ENCODE results near the gene DNMT3B. TPM values are rescaled to one million over a fixed set of nuclear protein-coding genes. Genes with fewer than 3 reads are reported as not detected.

Gene DNMT3B
- total RNA-seq, 1 experiment from 2014 or later, result 105 TPM

DNA sequence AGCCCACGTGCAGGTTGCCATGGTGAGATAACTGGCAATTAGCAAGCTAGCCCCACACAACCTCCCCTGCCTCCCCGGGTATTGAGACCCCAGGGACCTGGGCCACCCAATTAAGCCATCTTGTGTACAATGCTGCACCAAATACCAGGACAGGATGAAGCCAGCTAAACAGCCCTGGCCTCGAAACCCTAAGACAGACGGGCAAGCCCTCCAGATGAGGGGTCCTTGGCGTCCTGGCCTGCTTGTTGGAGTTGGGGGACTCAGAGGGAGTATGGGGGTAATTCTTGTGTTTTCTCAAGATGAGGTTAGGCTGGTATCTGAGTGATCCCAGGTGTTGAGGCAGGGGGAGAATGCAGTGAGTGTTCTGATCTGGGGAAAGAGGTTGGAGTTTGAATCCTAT, 48.8 kb downstream of the DNMT3B start:
- intact Hi-C loops (cut with micrococcal nuclease; ENCODE audit: unreplicated experiment), result no loop called here
- TF ChIP-seq, protein P1, sequence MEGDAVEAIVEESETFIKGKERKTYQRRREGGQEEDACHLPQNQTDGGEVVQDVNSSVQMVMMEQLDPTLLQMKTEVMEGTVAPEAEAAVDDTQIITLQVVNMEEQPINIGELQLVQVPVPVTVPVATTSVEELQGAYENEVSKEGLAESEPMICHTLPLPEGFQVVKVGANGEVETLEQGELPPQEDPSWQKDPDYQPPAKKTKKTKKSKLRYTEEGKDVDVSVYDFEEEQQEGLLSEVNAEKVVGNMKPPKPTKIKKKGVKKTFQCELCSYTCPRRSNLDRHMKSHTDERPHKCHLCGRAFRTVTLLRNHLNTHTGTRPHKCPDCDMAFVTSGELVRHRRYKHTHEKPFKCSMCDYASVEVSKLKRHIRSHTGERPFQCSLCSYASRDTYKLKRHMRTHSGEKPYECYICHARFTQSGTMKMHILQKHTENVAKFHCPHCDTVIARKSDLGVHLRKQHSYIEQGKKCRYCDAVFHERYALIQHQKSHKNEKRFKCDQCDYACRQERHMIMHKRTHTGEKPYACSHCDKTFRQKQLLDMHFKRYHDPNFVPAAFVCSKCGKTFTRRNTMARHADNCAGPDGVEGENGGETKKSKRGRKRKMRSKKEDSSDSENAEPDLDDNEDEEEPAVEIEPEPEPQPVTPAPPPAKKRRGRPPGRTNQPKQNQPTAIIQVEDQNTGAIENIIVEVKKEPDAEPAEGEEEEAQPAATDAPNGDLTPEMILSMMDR (IDR thresholded peaks at IDR 0.05; ENCODE audit: insufficient read depth in 1 of 2, low read depth in 1 of 2, low read length in 1 of 2, severe bottlenecking in 1 of 2, unreplicated experiment in 1 of 2), result no peak
- DNase-seq, result no peak
- no peak overlapping the region for H3K27ac Mint-ChIP-seq (ENCODE audit: unreplicated experiment)
- no peaks in the 10 kb centered on the region for H3K4me1 Mint-ChIP-seq (ENCODE audit: low read depth, unreplicated experiment)
- Histone ChIP-seq H3K4me3 (ENCODE audit: low read depth, low read length) (no peak overlapping the region), H3K27me3 (replicated peaks; ENCODE audit: control insufficient read depth, insufficient read depth, low read length) (no peaks in the 10 kb centered on the region), H3K9me3 (no peaks in the 10 kb centered on the region), H3K36me3 (ENCODE audit: control insufficient read depth, insufficient read depth, low read length) (peaks cover 9% of the 10 kb centered on the region), H3K4me1 (no peaks in the 10 kb centered on the region)
- H3K27me3 Mint-ChIP-seq (ENCODE audit: insufficient read depth, unreplicated experiment), result no peaks in the 10 kb centered on the region
- peaks cover 49% of the 10 kb centered on the region for H3K36me3 Mint-ChIP-seq (ENCODE audit: insufficient read depth, unreplicated experiment)
- POLR2A ChIA-PET, result interaction anchor here (1.3 kb wide), 1 partner anchor 8 kb away, joined by 6 read pairs; no protein-coding TSS in a partner anchor
- H3K9me3 Mint-ChIP-seq (ENCODE audit: unreplicated experiment), result no peaks in the 10 kb centered on the region
- H3K4me3 Mint-ChIP-seq (ENCODE audit: unreplicated experiment), result no peak overlapping the region
- BruUV-seq (replicated peaks), result no TSS peak
- CTCF ChIA-PET, result no interaction called here

GRCh38 chr20:32811886-32812285, 49.7 kb downstream of the DNMT3B start:
- Mint-ChIP-seq H3K4me1 (ENCODE audit: low read depth, unreplicated experiment) (no peaks in the 10 kb centered on the region), H3K36me3 (ENCODE audit: insufficient read depth, unreplicated experiment) (peaks cover 43% of the 10 kb centered on the region), H3K4me3 (ENCODE audit: unreplicated experiment) (no peak overlapping the region), H3K27ac (ENCODE audit: unreplicated experiment) (no peak overlapping the region), H3K9me3 (ENCODE audit: unreplicated experiment) (no peaks in the 10 kb centered on the region), H3K27me3 (ENCODE audit: insufficient read depth, unreplicated experiment) (no peaks in the 10 kb centered on the region)
- Histone ChIP-seq H3K9me3 (no peaks in the 10 kb centered on the region), H3K4me1 (no peaks in the 10 kb centered on the region), H3K4me3 (ENCODE audit: low read depth, low read length) (no peak overlapping the region), H3K27me3 (replicated peaks; ENCODE audit: control insufficient read depth, insufficient read depth, low read length) (no peaks in the 10 kb centered on the region), H3K36me3 (ENCODE audit: control insufficient read depth, insufficient read depth, low read length) (peaks cover 9% of the 10 kb centered on the region)
- no TSS peak for BruUV-seq (replicated peaks)
- ChIA-PET CTCF (interaction anchor here (0.5 to 1.2 kb wide), 2 partner anchors 34 to 685 kb away, joined by 3 read pairs; no protein-coding TSS in a partner anchor), POLR2A (no interaction called here)
- DNase-seq, result no peak
- intact Hi-C loops (cut with micrococcal nuclease; ENCODE audit: unreplicated experiment), result no loop called here
- TF ChIP-seq, protein P1 (IDR thresholded peaks at IDR 0.05; ENCODE audit: insufficient read depth in 1 of 2, low read depth in 1 of 2, low read length in 1 of 2, severe bottlenecking in 1 of 2, unreplicated experiment in 1 of 2), result no peak

DNA sequence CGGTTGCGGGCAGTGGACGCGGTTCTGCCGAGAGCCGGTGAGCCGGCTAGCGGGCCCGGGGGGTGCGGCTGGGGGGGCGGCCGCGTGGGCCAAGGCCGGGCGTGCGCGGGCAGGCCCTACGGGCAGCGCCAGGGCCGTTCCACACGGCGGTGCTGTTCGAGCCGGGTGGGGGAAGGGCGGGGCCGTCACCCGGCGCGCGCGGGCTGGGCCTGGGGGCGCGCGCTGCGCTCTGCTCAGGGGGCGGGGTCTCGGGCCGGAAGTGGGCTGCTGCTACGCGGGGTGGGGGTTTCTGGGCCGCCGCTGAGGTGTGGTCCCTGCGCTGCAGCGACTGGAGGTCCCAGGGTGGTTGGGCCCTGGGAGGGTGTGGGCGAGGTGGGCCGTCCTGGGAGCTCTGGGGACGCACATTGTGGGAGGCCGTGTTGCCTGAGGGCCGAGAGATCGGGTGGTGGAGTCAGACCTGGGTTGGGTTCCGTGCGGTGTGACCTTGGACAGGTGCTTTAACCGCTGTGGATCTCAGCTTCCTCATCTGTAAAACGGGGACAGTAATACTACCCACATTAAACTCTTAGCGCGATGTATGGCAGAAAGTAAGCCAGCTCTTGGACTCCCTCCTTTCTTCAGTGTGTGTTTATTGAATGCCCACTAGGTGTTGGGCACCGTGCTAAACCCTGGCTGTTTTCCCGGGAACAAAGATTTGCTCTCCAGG, 58.0 kb downstream of the DNMT3B start:
- DNase-seq, result peak; percentile 86 to 94
- Mint-ChIP-seq H3K4me3 (ENCODE audit: unreplicated experiment) (peak overlapping the region; percentile 92), H3K9me3 (ENCODE audit: unreplicated experiment) (no peaks in the 10 kb centered on the region), H3K4me1 (ENCODE audit: low read depth, unreplicated experiment) (peaks cover 34% of the 10 kb centered on the region), H3K36me3 (ENCODE audit: insufficient read depth, unreplicated experiment) (peaks cover 32% of the 10 kb centered on the region), H3K27me3 (ENCODE audit: insufficient read depth, unreplicated experiment) (no peaks in the 10 kb centered on the region), H3K27ac (ENCODE audit: unreplicated experiment) (peak overlapping the region; percentile 93)
- POLR2A ChIA-PET, result interaction anchor here (0.6 to 1.0 kb wide), 14 partner anchors 10 to 1943 kb away, joined by 3 to 24 read pairs (median 6); partner anchors contain the start of gene DNMT3B
- H3K4me3 ChIP-seq (ENCODE audit: low read depth, low read length), result peak overlapping the region; percentile 65
- intact Hi-C loops (cut with micrococcal nuclease; ENCODE audit: unreplicated experiment), result no loop called here
- no peaks in the 10 kb centered on the region for H3K27me3 ChIP-seq (replicated peaks; ENCODE audit: control insufficient read depth, insufficient read depth, low read length)
- H3K9me3 ChIP-seq, result no peaks in the 10 kb centered on the region
- TF ChIP-seq, protein P1 (IDR thresholded peaks at IDR 0.05; ENCODE audit: insufficient read depth in 1 of 2, low read depth in 1 of 2, low read length in 1 of 2, severe bottlenecking in 1 of 2, unreplicated experiment in 1 of 2), result peak in 1 of 2 experiments; percentile 8
- CTCF ChIA-PET, result interaction anchor here (0.6 to 1.6 kb wide), 11 partner anchors 13 to 337 kb away, joined by 3 to 12 read pairs (median 4); no protein-coding TSS in a partner anchor
- H3K4me1 ChIP-seq, result peaks cover 33% of the 10 kb centered on the region
- no peaks in the 10 kb centered on the region for H3K36me3 ChIP-seq (ENCODE audit: control insufficient read depth, insufficient read depth, low read length)
- BruUV-seq (replicated peaks), result TSS peak; percentile 36
